HepG2 (cell line): ENCODE results near the gene RBM44. TPM values are rescaled to one million over a fixed set of nuclear protein-coding genes. Genes with fewer than 3 reads are reported as not detected.

ENCODE experiments used
- CREB1 ChIP-seq, 2 experiments: fragments of 450-650 bp in 1 of 2; IDR thresholded peaks; 2 replicates each; pipeline ENCODE4 v1.6.1; 2016 to 2017; ENCODE audit warnings: control low read depth in 1 of 2, mild to moderate bottlenecking in 1 of 2, missing compliant biosample characterization in 1 of 2, missing genetic modification characterization in 1 of 2
- KAT8 ChIP-seq: IDR thresholded peaks from 2 replicates; pipeline ENCODE4 v1.6.1; 2016; ENCODE audit warnings: missing genetic modification reagents, missing compliant biosample characterization
- MIXL1 ChIP-seq: IDR thresholded peaks from 2 replicates; pipeline ENCODE4 v1.6.1; 2016
- PAXIP1 ChIP-seq: sonication (generic); formaldehyde crosslinking; conservative IDR thresholded peaks from 2 replicates; pipeline ENCODE4 v1.4.0; 2020; ENCODE audit warnings: mild to moderate bottlenecking, missing genetic modification reagents, moderate library complexity
- PRDM10 ChIP-seq: sonication (generic); formaldehyde crosslinking; IDR thresholded peaks from 2 replicates; pipeline ENCODE4 v1.4.0; 2020; ENCODE audit warnings: low read depth, missing genetic modification reagents
- ZNF609 ChIP-seq: sonication (generic); formaldehyde crosslinking; IDR thresholded peaks from 2 replicates; pipeline ENCODE4 v1.4.0; 2020; ENCODE audit warnings: mild to moderate bottlenecking, missing genetic modification reagents, borderline replicate concordance
- polyA plus RNA-seq, 8 experiments: library from polyadenylated mRNA; depleted of rRNA in 3 of 8; stranded (reverse) in 7 of 8; unstranded in 1 of 8; fragments of >200 nt; fragmentation: Illumina TruSeq in 4 of 8; extraction: Trizol in 4 of 8; gene quantifications; 2 replicates each; pipeline versions ENCODE4 v1.2.1 to v1.2.3, GENCODE V29; 2011 to 2016; ENCODE audit warnings: low read depth in 4 of 8, missing spikeins in 1 of 8, mixed read lengths in 1 of 8; ENCODE audit not compliant: insufficient read depth in 1 of 8
- total RNA-seq, 5 experiments: library from RNA; depleted of rRNA; stranded (reverse); fragments of >200 nt; fragmentation: Illumina TruSeq; extraction: Trizol; gene quantifications; 2 replicates each; pipeline ENCODE4 v1.2.3, GENCODE V29; 2016; ENCODE audit warnings: low read depth in 1 of 5
- TF ChIP-seq, protein P1 (sequence below): IDR thresholded peaks from 2 replicates; pipeline ENCODE4 v1.6.1; 2016; ENCODE audit warnings: mild to moderate bottlenecking

Gene RBM44
- total and polyA plus RNA-seq, 2 of the 13 experiments (the other 11 are each of a cell fraction or from before 2014, with no cell fraction given), result 0.13 to 0.50 TPM

DNA sequence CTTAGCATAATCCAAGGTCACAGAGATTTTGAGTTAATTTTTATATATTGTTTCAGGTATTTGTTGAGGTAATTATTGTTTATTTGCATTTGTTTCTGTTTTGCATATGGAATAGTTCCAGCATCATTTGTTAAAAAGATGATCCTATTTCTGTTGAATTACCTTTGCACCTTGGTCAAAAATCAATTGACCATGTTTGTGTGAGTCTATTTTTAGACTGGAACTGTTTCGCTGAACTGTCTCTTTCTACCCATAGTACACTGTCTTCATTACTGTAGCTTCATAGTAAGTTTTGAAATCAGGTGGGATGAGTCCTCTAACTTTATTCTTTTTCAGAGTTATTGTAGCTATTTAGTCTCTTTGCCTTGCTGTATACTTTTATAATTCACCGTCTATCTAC, 31.9 kb downstream of the RBM44 start (continued):
- peak; percentile 79 for TF ChIP-seq PAXIP1 (CRISPR knock-in tag)
- TF ChIP-seq CREB1 (IDR thresholded peaks at IDR 0.05), result no peak
- 0 out of 2 replicates have a peak, but pooled peaks have one; percentile 40 for TF ChIP-seq CREB1 (CRISPR knock-in tag; IDR thresholded peaks at IDR 0.05)
- TF ChIP-seq ZNF609, result no peak
- TF ChIP-seq MIXL1, result peak; percentile 53; the same call in 1 of the 2 replicates
- TF ChIP-seq, protein P1, sequence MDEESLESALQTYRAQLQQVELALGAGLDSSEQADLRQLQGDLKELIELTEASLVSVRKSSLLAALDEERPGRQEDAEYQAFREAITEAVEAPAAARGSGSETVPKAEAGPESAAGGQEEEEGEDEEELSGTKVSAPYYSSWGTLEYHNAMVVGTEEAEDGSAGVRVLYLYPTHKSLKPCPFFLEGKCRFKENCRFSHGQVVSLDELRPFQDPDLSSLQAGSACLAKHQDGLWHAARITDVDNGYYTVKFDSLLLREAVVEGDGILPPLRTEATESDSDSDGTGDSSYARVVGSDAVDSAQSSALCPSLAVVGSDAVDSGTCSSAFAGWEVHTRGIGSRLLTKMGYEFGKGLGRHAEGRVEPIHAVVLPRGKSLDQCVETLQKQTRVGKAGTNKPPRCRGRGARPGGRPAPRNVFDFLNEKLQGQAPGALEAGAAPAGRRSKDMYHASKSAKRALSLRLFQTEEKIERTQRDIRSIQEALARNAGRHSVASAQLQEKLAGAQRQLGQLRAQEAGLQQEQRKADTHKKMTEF (CRISPR knock-in tag), result no peak
- TF ChIP-seq KAT8, result no peak
- no peak for TF ChIP-seq PRDM10
